IPS-NIHi7 (cell line): ENCODE data around the gene ORM1.

ENCODE experiments used
- DNase-seq: peaks from one replicate; pipeline ENCODE4 v3.0.0; 2012; ENCODE audit warnings: mixed read lengths; ENCODE audit errors: extremely low spot score

Gene ORM1

DNA sequence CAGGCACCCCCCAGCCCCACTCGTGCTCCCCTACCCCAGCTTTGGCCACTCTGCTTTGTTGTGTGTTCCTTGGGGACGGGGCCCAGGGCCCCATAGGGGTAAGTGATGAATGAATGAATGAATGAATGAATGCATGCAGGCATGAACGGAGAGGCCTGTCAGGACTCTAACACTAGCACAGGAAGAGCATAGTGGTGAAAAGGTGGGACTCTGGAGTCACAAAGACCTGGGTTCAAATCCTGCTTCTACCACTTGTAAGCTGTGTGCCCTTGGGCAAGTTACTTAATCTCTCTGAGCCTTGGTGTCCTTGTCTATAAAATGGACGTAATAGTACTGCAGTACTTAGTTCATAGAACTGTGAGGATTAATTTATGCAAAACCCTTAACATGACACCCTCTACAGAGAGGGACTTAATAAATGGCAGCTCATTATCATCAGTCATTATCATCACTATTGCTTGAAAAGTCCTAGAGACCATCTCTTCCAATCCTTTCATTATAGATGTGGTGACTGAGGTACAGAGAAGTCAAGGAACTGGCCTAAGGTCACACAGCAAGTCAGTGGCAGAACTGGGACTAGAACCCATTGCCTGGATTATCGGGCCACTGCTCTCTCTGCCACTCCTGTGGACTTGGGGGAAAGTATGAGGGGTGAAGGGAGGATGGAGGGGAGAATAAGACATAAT, 20.0 kb downstream of the ORM1 start:
- DNase-seq: no peak

DNA sequence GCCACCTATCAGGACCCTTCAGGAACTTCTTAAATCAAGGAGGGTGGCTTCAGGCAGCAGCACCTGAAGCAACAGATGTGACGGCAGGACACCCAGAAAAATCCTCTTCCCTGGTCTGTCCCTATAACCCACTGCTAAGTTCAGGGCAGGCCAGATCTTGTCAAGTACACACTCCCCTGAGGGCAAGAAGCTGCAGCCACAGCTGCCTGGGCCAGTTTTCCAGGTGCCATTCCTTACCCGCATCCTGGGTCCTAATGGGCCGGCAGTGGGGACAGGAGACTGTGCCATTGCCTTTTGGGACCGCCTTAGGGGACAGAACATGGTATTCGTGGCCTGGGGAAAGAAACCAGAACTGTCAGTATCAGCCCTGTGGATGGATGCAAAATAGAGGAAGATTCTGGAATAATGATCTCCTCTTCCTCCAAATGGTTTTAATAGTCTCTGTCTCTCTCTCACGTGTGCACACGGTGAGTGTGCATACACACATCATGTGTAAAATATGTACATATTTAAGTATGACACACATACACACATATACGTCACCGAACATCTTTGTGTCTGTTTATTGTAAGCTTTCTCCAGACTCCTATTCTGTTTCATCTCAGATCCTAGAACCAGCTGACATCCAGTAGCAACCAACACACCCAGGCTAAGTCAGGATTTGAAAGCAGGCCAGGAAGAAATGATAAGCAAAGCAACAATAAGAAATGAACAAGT, 20.7 kb downstream of the ORM1 start:
- no peak for DNase-seq

DNA sequence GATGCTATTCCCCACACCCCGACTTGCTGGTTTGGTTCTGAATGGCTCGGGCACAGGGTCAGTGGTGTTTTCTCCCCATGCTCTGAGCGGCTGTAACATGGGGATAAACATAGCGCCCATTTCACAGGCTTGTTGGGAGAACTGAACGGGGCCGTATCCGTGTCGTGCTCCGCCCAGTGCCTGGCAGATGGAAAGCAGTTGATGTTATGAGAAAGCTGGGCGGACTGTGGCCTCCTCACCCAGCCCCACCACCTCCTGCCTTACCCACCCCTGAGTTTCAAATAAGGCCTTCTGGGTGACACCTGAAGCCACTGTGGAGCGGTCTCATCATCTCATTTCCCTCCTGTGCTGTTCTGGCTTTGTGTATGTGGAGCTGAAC, 21.3 kb downstream of the ORM1 start:
- DNase-seq: no peak

DNA sequence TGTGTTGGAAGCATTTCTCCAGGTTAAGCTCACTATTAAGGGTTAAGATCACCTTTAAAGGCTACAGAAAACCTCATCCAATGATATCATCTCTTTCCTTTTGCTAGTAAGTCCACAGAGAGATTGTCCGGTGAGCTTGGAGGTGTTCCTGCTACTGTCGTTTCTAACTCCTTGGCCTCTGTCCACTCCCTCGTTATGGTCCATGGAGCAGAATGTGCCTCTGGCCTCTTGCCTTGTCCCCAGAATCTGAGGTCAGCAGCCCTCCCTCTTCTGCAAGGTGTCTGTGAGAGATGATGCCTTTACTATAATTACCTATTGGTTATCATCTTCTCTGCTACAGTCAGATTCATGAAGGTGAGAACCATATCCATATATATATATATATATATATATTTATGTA, 21.8 kb downstream of the ORM1 start:
- no peak for DNase-seq

DNA sequence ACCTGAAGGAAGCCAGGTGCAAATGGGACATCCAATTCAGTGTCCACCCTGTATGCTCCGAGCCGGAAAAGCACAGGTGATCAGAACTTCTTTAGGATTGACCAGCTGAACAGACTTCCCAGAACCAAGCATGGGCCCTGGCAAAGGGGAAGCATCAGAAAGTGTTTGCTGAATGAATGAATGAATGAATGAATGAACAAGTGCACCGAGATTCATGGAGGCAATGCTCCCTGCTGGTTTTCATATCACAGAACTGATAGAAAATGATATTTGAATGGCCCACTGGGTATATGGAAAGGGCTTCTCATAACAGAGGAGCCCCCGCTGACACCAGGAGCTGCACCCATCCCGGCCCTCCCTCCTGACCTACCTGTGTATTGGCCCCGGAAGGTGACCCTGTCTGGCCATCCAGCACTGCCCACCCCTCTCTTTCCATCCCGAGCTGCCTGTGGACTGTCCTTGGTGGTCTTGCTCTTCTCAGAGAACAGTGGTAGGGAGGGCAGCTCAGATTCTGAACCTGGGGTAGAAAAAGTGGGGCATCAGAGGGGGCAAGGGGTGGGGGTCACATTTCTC, 22.7 kb downstream of the ORM1 start:
- DNase-seq: no peak

DNA sequence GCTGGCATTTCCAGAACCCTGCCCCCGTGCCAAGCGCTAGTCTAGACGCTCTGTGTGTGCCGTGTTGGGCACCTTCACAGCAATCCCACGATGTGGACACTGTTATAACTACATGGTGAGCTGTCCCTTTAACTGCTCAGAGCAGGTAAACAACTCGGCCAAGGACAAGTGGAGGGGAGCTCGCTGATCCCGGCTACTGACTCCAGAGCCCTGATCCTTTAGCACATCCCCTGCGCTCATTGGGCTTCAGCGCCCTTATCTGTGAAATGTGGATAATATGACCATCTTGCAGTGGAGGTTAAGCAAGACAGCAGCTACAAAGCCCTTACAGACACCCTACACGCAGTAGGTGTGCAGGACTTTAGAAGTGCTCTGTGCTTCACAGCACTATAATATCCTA, 23.2 kb downstream of the ORM1 start:
- DNase-seq: no peak

DNA sequence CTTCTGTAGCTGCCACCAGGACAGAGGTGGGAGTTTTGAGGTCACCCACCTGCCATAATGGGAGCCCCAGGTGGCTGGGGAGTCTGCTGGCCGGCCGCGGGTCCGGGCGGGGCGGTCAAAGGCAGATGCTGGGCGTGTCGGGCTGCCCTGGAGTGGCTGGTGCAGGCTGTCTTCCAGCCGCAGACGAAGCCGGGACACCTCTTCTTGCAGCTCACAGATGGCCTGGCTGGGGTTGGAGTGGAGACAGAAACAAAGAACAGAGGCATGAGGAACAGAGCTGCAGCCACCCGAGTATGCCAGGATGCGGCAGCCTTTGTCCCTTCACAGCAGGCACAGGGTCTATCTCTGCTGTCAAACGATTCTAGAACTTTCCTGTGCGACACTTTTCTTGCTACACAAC, 24.8 kb downstream of the ORM1 start:
- no peak for DNase-seq

DNA sequence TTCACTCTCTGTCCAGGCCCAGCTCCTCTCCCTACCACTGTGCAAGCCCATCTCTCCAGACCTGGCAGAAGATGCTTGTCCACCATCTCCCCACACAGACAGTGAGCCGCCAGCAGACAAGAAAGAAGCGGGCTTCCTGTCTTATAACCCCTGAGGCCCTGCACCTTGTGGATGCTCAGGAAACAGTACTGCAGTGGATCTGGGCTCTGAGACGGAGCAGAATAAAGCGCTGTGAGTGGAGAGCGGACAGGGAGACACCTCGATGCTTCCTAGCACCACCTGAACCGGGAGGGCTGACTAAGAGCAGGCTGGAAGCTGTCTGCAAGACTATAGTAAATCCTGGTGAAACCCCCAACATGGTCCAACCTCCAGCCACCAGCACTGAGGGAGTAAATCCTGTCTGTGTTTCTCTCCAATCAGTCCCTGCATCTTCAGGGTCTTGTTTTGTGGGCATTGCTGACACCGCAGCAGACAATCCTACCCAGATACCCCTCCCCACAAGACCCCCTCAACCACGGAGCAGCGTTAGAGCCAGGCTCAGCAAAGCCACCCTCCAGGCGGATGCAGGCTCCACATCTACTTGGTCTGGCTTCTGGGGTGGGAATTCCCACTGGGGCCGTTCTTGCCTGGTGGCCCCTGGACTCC, 25.5 kb downstream of the ORM1 start:
- no peak for DNase-seq

DNA sequence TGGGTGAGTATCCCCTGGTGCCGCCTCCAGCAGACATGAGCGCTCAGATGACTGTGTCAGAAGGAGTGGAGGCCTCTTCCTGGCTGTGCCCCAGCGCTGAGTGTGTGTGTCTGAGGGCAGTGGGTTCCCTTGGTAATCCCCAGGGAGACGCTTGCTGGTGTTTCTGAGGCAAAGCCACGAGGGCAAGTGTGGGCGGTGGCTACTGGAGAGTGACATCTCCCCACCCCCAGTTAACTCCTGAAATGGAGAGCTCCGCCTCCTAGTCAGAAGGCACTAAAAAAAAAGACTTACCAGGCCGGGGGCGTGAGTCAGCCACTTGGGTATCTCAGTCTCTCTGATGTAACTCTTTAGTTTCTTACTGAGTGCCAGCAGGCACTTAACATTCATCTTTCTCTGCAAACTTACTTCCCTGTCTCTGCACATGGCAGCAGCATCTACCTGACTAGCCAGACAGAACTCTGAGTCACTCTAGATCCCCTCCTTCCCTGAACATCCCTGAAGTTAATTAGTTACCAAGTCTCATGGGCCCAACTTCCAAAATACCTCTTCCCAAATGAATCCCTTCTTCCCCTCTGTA, 26.1 kb downstream of the ORM1 start:
- peak; percentile 90 for DNase-seq

DNA sequence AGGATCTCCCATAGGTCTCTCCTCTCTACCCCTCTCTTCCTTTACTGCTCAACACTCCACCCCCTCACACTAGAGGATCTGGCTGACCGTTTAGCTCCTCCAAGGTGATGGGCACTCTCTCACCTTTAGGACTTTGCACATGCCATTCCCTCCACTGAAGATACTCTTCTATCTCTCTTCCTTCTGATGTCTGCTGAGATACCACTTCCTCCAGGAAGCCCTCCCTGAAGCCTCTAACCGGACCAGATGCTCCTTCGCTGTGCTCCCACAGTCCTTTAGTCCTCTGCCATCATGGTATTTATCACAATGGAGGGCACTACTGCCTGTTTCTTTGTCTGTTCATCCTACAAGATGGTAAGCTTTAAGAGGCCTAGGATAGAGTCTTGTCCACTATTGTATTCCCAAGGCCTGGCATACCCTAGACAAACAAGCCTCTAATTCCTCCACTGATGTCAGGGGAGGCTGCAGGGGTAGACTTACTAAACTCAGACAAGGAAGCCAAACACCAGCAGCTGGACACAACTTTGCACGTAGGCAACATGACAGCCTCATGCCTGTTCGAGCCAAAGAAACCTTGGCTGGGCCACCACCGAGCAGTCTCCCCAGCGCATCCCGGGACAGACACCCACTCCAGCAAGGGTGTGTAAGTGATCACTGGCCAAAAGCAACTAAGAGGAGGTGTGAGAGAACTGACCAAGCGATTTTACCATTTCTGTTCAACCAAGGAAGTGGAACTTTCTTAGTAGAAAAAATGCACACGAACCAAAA, 27.0 kb downstream of the ORM1 start:
- DNase-seq: no peak

DNA sequence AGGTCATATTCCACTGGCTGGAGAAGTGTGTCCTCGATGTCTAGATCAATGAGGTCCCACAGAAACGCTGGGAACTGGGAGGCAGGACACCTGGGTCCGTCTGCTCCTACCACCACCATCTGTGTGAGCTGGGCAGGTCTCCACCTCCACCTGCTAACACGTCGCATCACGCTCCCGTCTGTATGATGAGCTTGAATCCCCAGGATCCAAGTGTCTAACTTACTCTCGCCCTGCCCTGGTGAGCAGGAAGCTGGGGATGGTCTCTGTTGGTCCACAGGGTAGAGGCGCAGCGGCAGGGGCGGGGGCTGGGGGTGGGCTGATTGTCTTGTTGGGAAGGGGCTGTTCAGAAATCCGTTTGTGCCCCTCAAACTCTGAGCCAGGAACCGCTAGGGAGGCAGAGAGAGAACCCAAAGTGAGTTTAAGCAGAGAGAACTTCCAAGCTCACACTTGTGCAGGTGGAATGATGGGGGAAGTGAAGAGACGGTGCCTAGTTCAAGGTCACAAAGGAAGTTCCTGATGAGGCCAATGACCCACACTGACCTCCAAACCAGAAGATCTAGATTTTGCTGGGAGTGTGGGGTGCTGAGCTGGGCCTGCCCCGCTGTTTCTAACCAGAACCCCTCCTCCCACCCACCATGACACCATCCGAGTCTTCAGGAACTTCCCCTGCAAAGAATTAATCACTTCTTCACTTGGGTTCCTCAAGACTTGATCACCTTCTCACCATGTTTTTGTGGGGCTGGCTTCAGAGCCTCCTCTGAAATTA, 27.9 kb downstream of the ORM1 start:
- no peak for DNase-seq

DNA sequence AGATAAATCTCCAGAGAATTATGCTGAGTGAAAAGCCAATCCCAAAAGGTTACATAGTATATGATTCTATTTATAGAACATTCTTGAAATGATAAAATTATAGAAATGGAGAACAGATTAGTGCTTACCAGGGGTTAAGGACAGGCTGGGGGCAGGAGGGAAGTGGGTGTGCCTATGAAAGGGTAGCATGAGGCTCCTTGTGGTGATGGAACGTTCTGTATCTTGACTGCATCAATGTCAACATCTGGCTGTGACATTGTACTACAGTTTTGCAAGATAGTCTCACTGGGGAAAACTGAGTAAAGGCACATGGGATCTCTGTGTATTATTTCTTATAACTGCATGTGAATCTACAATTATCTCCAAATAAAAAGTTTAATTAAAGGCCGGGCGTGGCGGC, 29.0 kb downstream of the ORM1 start:
- DNase-seq: no peak

DNA sequence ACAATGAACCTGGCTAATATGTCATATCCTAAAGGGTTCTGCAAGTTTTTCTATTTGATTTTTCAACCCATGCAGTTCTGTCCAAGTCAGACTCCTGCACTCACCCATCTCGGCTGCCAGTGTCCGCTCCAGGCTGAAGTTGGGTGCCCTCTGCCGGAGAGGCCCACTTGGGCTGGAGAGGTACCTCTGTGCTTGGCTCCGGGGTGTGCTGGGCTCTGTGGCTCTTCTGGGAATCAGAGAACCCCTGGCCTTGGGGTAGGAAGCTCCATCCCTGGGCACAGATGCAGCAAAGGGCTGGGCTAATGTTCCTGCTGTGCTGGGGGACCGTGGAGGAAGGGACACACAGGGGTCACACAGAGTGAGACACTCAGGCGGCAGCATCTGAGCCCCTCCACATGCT, 32.9 kb downstream of the ORM1 start:
- DNase-seq: no peak

DNA sequence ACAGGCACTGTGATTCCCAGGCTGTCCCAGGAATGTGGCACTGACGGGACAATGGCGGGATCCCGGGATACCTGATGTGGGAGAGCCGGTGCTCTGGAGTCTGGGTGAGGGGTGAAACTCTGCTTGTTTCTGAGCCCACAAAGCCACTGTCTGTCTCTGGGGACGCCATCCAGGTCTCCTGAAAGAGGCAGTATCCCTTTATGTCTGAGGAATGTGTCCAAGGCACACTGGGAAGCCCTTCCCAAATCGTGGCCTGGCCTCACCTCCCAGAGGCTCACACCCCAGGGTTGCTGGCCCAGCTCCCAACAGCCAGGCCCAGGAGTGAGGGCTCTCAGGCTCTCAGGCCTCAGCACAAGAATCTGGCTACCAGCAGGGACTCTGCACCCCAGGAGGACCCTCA, 33.9 kb downstream of the ORM1 start:
- no peak for DNase-seq

DNA sequence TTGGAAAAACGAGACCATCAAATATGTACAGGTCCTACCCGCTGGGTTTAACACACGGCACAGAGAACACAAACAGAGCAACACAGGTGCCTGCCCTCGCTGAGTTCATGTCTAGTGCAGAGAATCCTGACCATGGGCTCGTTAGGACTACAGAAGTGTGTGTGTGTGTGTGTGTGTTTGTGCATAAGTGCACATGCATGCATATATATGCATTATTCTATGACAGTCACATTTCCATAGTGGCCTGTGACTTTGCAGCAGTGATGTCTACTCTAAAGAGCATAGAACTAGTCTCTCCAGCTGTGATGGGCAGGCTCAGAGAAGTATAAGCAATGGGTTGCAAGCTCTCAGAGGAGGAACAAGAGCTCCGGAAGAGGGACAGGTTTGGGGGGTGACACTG, 34.5 kb downstream of the ORM1 start:
- DNase-seq: no peak

DNA sequence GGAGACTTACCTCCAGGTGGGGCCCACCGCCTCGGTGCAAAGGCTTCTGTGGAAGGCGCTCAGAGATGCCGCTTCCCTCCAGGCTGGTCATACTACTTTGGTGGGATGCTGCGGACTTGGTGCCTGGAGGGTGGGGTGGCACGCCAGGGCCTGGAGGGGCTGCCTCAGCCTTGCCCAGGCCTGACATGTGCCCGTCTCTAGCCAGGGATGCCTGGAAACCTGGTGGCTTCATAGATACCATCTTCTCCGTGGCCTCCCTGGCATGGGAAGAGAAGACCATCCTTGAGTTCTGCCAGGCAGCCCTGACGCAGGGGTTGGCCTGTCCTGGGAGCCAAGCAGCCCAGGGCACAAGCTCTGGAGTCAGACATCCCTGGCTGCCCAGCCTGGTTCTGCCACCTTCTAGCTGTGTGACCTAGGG, 35.0 kb downstream of the ORM1 start:
- no peak for DNase-seq

DNA sequence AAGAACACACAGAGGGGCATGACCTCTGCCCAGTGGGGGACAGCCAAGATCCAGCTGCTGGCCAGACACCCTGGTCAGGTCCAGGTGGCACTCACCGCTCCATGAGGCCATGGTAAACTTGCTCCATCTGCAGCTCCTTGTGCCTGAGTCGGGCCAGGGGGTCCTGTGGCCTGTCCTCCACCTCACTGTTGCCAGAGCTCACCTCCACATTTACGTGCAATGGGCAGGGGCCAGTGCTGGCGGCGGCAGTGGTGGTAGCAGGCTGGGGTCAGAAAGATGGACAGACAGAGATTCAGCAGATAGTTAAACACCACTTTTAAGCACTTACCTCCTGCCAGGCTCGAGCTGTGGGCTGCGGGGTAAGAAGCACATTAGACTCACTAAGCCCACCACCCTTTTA, 36.9 kb downstream of the ORM1 start:
- DNase-seq: no peak

DNA sequence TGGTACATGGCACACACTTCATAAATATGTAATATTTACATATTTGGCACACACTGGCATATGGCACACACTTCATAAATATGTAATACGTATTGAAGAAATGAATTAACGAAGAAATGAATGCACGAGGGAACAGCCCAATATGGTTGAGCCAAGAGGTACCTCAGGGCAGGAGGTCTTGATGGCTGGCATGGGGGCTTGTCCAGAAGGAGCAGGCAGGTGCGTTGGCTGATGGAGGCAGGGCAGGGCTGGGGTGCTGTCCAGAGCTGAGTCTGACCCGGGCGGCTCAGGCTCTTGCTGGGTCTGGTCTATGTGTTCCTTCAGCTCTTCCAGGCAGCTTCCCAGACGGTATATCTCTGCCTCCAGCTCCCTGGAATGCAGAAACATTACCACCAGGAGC, 38.6 kb downstream of the ORM1 start:
- no peak for DNase-seq

DNA sequence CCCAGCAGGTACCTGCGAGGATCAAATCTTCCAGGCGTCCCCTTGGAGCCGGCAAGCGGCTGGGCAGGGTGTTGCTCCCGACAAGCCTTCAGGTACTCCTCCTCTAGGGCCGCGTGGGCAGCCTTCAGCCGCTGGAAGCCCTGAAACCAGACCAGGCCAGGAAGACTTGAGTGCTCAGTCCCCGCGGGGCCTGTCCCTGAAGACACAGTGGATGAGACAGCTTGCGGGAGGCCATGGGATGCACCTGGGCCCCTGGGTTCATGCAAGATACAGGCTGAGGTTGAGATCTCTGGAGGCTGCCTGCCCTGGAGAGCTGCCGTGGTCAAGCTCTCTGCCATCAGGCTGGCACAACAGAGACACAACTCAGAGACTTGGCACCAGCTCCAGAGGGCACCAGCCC, 39.5 kb downstream of the ORM1 start:
- DNase-seq: no peak

DNA sequence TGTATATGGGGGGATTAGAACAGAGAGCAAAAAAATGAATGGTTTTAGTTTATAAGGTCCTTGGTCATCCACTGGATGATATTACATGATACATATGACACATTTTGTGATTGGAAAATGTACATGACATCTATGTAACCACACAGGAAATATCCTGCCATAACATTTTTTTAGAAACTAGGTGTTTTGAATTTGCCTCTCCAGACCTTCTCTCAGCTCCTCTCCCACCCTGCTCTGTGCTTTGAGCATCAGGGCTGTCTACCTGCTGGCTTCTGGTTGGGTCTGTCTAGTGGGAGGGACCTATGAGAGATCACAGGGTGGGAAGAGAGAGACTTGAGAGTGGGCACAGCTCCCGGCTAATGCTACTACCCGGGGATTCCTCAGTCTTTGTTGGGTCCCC, 40.5 kb downstream of the ORM1 start:
- no peak for DNase-seq
